H9 (cell line): ENCODE measurements around the gene RNF208. TPM values are rescaled to one million over a fixed set of nuclear protein-coding genes. Genes with fewer than 3 reads are reported as not detected.

Experiments
- DNase-seq: peaks from one replicate; pipeline ENCODE4 v3.0.0-alpha.2; 2017
- H2AFZ ChIP-seq: one replicate; pipeline ENCODE4 v1.6.1; 2013; ENCODE audit warnings: mild to moderate bottlenecking, low read length, control low read depth, moderate library complexity
- H2AK5ac ChIP-seq: 2 replicates; pipeline ENCODE4 v1.6.1; 2013; ENCODE audit warnings: low read length, control low read depth, mixed read lengths; ENCODE audit not compliant: insufficient read length
- H2BK120ac ChIP-seq: one replicate; pipeline ENCODE4 v1.6.1; 2013; ENCODE audit warnings: low read depth, mild to moderate bottlenecking, low read length, control low read depth, inconsistent platforms; ENCODE audit not compliant: poor library complexity, severe bottlenecking
- H2BK12ac ChIP-seq: 2 replicates; pipeline ENCODE4 v1.6.1; 2013; ENCODE audit warnings: low read length, control low read depth, mixed read lengths, low read depth; ENCODE audit not compliant: insufficient read length
- H2BK15ac ChIP-seq: 2 replicates; pipeline ENCODE4 v1.6.1; 2013; ENCODE audit warnings: low read depth, low read length, control low read depth
- H2BK20ac ChIP-seq: one replicate; pipeline ENCODE4 v1.6.1; 2013; ENCODE audit warnings: low read depth, mild to moderate bottlenecking, low read length, control low read depth, inconsistent platforms; ENCODE audit not compliant: poor library complexity, severe bottlenecking
- H2BK5ac ChIP-seq: 2 replicates; pipeline ENCODE4 v1.6.1; 2013; ENCODE audit warnings: low read length, control low read depth, mixed read lengths; ENCODE audit not compliant: insufficient read length
- H3K14ac ChIP-seq: 2 replicates; pipeline ENCODE4 v1.6.1; 2013; ENCODE audit warnings: low read length, control low read depth; ENCODE audit not compliant: insufficient read depth
- H3K18ac ChIP-seq: 2 replicates; pipeline ENCODE4 v1.6.1; 2013; ENCODE audit warnings: low read depth, mild to moderate bottlenecking, mixed read lengths, low read length, control low read depth; ENCODE audit not compliant: insufficient read length
- H3K23ac ChIP-seq: 2 replicates; pipeline ENCODE4 v1.6.1; 2013; ENCODE audit warnings: low read length, control low read depth, mixed read lengths, low read depth; ENCODE audit not compliant: insufficient read length
- H3K23me2 ChIP-seq: 2 replicates; pipeline ENCODE4 v1.6.1; 2013; ENCODE audit warnings: low read depth, mild to moderate bottlenecking, mixed read lengths, low read length, control low read depth; ENCODE audit not compliant: insufficient read length, poor library complexity, severe bottlenecking
- H3K27ac ChIP-seq: 2 replicates; pipeline ENCODE4 v1.5.1; 2013; ENCODE audit warnings: low read length, control low read depth, mixed read lengths, low read depth; ENCODE audit not compliant: insufficient read length
- H3K27me3 ChIP-seq: 2 replicates; pipeline ENCODE4 v1.6.1; 2013; ENCODE audit warnings: low read length, control low read depth, inconsistent platforms; ENCODE audit not compliant: insufficient read depth
- H3K4ac ChIP-seq: 2 replicates; pipeline ENCODE4 v1.6.1; 2013; ENCODE audit warnings: low read depth, mild to moderate bottlenecking, control low read depth, inconsistent platforms, low read length, moderate library complexity
- H3K4me1 ChIP-seq: 2 replicates; pipeline ENCODE4 v1.6.1; 2013; ENCODE audit warnings: low read length, control low read depth, inconsistent platforms; ENCODE audit not compliant: insufficient read depth
- H3K4me2 ChIP-seq: 2 replicates; pipeline ENCODE4 v1.6.1; 2013; ENCODE audit warnings: low read length, control low read depth, mixed read lengths; ENCODE audit not compliant: insufficient read length, insufficient read depth
- H3K56ac ChIP-seq: 2 replicates; pipeline ENCODE4 v1.6.1; 2013; ENCODE audit warnings: low read depth, mild to moderate bottlenecking, mixed read lengths, low read length, control low read depth; ENCODE audit not compliant: insufficient read length
- H3K79me1 ChIP-seq: 2 replicates; pipeline ENCODE4 v1.6.1; 2013; ENCODE audit warnings: low read depth, mild to moderate bottlenecking, moderate library complexity, low read length, control low read depth, inconsistent platforms; ENCODE audit not compliant: insufficient read depth, poor library complexity, severe bottlenecking
- H3K79me2 ChIP-seq: 2 replicates; pipeline ENCODE4 v1.6.1; 2013; ENCODE audit warnings: low read length, control low read depth, inconsistent platforms; ENCODE audit not compliant: insufficient read depth
- H3K9ac ChIP-seq: 2 replicates; pipeline ENCODE4 v1.6.1; 2013; ENCODE audit warnings: low read length, control low read depth, mixed read lengths; ENCODE audit not compliant: insufficient read length; ENCODE audit errors: extremely low read depth
- H3K9me3 ChIP-seq: one replicate; pipeline ENCODE4 v1.6.1; 2013; ENCODE audit warnings: low read depth, low read length, inconsistent platforms; ENCODE audit not compliant: control insufficient read depth
- H3T11ph ChIP-seq: one replicate; pipeline ENCODE4 v1.6.1; 2013; ENCODE audit warnings: mild to moderate bottlenecking, low read length, control low read depth, inconsistent platforms
- H4K20me1 ChIP-seq: one replicate; pipeline ENCODE4 v1.6.1; 2013; ENCODE audit not compliant: control insufficient read depth, insufficient read length, insufficient read depth
- H4K5ac ChIP-seq: 2 replicates; pipeline ENCODE4 v1.6.1; 2013; ENCODE audit warnings: low read depth, mild to moderate bottlenecking, mixed read lengths, low read length, control low read depth; ENCODE audit not compliant: insufficient read length
- H4K8ac ChIP-seq: replicated peaks from 2 replicates; pipeline ENCODE4 v1.6.1; 2013; ENCODE audit warnings: low read length, control low read depth, mixed read lengths, low read depth; ENCODE audit not compliant: insufficient read length
- H4K91ac ChIP-seq: 2 replicates; pipeline ENCODE4 v1.6.1; 2013; ENCODE audit warnings: low read depth, mild to moderate bottlenecking, moderate library complexity, mixed read lengths, low read length, control low read depth; ENCODE audit not compliant: insufficient read length
- H3K27ac Mint-ChIP-seq, 3 experiments: 2 replicates in 2 of 3; 3 replicates in 1 of 3; pipeline ENCODE4 v1.8.0; 2020 to 2021; ENCODE audit warnings: mixed read lengths in 3 of 3, mild to moderate bottlenecking in 1 of 3, moderate library complexity in 1 of 3
- H3K27me3 Mint-ChIP-seq: 2 replicates; pipeline ENCODE4 v1.8.0; 2021; ENCODE audit warnings: low read depth, mild to moderate bottlenecking, moderate library complexity, mixed read lengths
- H3K36me3 Mint-ChIP-seq, 3 experiments: 2 replicates in 2 of 3; 3 replicates in 1 of 3; pipeline ENCODE4 v1.8.0; 2020 to 2021; ENCODE audit warnings: low read depth in 3 of 3, mixed read lengths in 3 of 3; ENCODE audit not compliant: insufficient read depth in 1 of 3
- H3K4me1 Mint-ChIP-seq, 2 experiments: 2 replicates each; pipeline ENCODE4 v1.8.0; 2020; ENCODE audit warnings: mixed read lengths in 2 of 2
- H3K4me3 Mint-ChIP-seq, 2 experiments: 2 replicates in 1 of 2; 3 replicates in 1 of 2; pipeline ENCODE4 v1.8.0; 2020 to 2021; ENCODE audit warnings: mild to moderate bottlenecking in 2 of 2, mixed read lengths in 2 of 2, moderate library complexity in 1 of 2
- H3K9me3 Mint-ChIP-seq, 2 experiments: 2 replicates in 1 of 2; 3 replicates in 1 of 2; pipeline ENCODE4 v1.8.0; 2020; ENCODE audit warnings: mild to moderate bottlenecking in 2 of 2, mixed read lengths in 2 of 2, moderate library complexity in 1 of 2
- CTCF ChIP-seq: fragments of 200-600 bp; sonication (generic); conservative IDR thresholded peaks from 3 replicates; pipeline ENCODE4 v1.8.0; 2021; ENCODE audit warnings: antibody characterized with exemption, mild to moderate bottlenecking
- WGBS: extraction: QIAGEN DNeasy Blood & Tissue Kit; methylation state at CpG from one replicate; pipeline ENCODE4 v1.1.7; 2013; ENCODE audit warnings: missing lambda C conversion rate, low lambda C conversion rate, mixed read lengths; ENCODE audit not compliant: insufficient read length; ENCODE audit errors: extremely low coverage; 5-methylcytosine and 5-hydroxymethylcytosine counted together
- total RNA-seq: library from RNA; stranded (reverse); gene quantifications from 2 replicates; pipeline ENCODE4 v1.2.1, GENCODE V29; 2021

Gene RNF208
- total RNA-seq, 1 experiment from 2014 or later = 7.7 TPM

- Histone ChIP-seq H2AK5ac (no peak within 1 kb of the TSS), H3K27me3 (no peaks in the 10 kb centered on the region), H4K91ac (no peak within 1 kb of the TSS), H2BK5ac (no peak within 1 kb of the TSS), H3K56ac (no peak within 1 kb of the TSS), H3K79me2 (peaks cover 13% of the 10 kb centered on the region; the same call in 1 of the 2 replicates), H4K20me1 (no peaks in the 10 kb centered on the region), H2BK120ac (no peak within 1 kb of the TSS), H3K4me1 (no peaks in the 10 kb centered on the region; the same call in 1 of the 2 replicates), H3T11ph (no peak within 1 kb of the TSS), H3K79me1 (peaks cover 19% of the 10 kb centered on the region), H3K14ac (no peak within 1 kb of the TSS; the same call in 1 of the 2 replicates), H3K4me2 (peak within 1 kb of the TSS; percentile 91), H3K4ac (no peak within 1 kb of the TSS), H3K18ac (no peak within 1 kb of the TSS), H3K9me3 (no peaks in the 10 kb centered on the region), H2AFZ (no peak within 1 kb of the TSS), H4K5ac (no peak within 1 kb of the TSS), H3K9ac (peak within 1 kb of the TSS; percentile 84), H3K27ac (no peak within 1 kb of the TSS), H2BK15ac (no peak within 1 kb of the TSS), H3K23ac (no peak within 1 kb of the TSS), H2BK12ac (no peak within 1 kb of the TSS), H2BK20ac (no peak within 1 kb of the TSS), H3K23me2 (peaks cover 8% of the 10 kb centered on the region), H4K8ac (no peak within 1 kb of the TSS)
- peak within 1 kb of the TSS; percentile 93 to 99 for H3K4me3 Mint-ChIP-seq
- H3K4me1 Mint-ChIP-seq = peaks cover 25 to 33% of the 10 kb centered on the region in 2 experiments
- H3K9me3 Mint-ChIP-seq = no peaks in the 10 kb centered on the region
- no peaks in the 10 kb centered on the region for H3K27me3 Mint-ChIP-seq
- peak within 1 kb of the TSS; percentile 88 to 97 (median 97); a peak in 6 of 7 replicates for H3K27ac Mint-ChIP-seq
- no CpG with 5 or more reads among the region's 98 CpGs for WGBS
- H3K36me3 Mint-ChIP-seq = peaks cover 8 to 39% (median 30%) of the 10 kb centered on the region in 3 experiments
- no peak for TF ChIP-seq CTCF
- DNase-seq = peak; percentile 89
Measured at GRCh38 chr9:137205126-137206069, 16.6 kb downstream of the RNF208 start, which contains the start of the genes NDOR1 and TMEM203. Gene NDOR1, plus strand, starts transcription at chr9:137205700. Its CDS starts 78 bp downstream, at chr9:137205778. Gene TMEM203, minus strand, starts transcription at chr9:137205648. Its CDS starts 234 bp downstream, at chr9:137205414.
